Posterior cingulate gyrus (tissue), 11 donors: ENCODE results near the gene KRTAP4-11.
"Not testable (repeated sequence)": the region's sequence is repeated elsewhere in the genome, so short reads cannot be mapped to it uniquely, and the experiment has no call there.

ENCODE experiments used
- DNase-seq, 10 donors: peaks; one replicate each; pipeline versions ENCODE4 v3.0.0 to v3.0.0-alpha.2; 2020 to 2021; ENCODE audit warnings: mixed read lengths in 3 of 10
- intact Hi-C: fragments of 100-400 bp; cut with DNase I; formaldehyde crosslinking; loops from one replicate; pipeline ENCODE4 v1.15.1; 2023

KRTAP4-11 gene

DNA sequence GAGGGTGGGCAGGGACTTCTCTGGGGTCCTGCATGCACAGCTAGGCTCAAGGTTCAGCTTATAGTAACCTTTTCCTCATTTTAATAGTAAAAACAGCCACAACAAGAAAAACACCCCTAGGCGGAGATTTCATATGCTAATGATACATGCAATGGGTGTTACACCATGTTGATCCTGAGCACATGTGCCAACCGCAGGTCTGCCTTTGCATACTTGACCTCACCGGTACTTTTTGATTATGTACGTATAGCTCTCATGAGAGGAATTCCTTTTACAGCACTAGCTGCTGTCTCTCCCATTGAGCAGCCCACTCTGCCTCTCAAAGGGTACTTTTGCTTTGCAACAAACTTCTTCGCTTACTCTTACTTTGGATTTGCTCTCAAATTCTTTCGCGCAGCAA lies 22.1 kb downstream of the KRTAP4-11 start:
- no peak for DNase-seq
- intact Hi-C loops = no loop called here

DNA sequence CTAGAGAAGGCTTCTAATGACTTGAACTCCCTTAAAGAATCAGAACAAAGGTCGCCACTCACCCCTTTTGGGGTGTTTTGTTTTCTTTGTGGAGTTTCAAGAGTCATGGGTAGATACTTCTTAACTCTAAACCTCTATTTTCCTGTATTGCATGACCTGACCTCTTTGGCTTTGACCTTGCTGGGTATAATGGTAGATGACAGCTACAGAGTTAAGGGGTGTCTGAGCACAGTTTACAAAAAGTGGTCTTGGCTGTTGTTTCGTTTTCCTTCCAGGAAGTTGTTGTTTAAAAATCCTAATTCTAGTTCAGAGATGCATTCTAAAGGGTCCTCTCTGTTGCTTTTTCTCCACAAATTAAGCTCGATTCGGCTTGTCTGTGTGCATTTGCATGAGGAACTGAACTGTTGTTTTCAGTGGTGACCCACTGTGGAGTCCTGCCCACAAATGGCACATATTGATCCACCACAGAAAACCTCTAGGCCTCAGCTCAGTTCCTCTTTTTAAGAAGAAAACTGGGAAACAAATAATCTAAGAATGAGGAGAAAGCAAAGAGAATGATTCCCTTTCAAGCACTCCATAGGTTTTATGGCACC lies 29.3 kb downstream of the KRTAP4-11 start:
- DNase-seq, intact Hi-C loops: not testable (repeated sequence)

DNA sequence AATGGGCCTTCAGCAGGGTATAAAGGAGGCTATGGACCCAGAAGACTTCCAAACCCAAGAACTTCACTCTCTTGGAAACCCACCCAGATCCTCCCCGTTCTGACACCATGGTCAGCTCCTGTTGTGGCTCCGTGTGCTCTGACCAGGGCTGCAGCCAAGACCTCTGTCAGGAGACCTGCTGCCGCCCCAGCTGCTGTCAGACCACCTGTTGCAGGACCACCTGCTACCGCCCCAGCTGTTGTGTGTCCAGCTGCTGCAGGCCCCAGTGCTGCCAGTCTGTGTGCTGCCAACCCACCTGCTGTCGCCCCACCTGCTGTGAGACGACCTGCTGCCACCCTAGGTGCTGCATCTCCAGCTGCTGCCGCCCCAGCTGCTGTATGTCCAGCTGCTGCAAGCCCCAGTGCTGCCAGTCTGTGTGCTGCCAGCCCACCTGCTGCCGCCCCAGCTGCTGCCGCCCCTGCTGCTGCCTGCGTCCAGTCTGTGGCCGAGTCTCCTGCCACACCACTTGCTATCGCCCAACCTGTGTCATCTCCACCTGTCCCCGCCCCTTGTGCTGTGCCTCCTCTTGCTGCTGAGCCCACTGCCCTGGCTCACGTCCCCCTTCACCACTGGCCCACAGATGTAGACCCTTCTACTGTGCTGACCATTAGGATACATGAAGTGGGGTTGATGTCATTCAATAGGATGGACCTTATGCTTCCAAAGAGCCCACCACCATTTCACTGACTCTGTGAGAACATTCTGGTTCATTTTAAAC lies 33.9 kb downstream of the KRTAP4-11 start, which contains the start of gene KRTAP4-7:
KRTAP4-7 (plus strand) TSS at position 51 of the 757 bp plus-strand sequence; CDS start at position 108, 57 bp downstream.
- intact Hi-C loops = not testable (repeated sequence)
- peak in 1 of 10 donors; percentile 56 for DNase-seq

DNA sequence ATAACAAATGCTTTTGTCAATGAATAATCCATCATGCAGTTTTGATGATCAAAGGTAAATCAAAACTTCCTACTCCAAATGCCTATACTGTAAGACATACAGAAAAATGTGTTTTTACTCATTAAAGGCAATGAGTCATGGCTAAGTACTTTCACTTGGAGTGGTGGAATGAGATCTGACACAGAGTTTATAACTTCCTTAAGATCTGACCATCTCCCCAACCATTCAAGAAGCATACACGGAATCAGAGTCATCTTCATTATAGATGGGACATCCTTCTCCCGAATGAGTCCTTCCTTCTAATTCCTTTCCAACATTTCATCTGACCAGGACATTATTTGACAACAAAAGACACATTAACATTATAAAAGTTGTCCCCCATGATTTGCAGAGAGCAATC lies 34.7 kb downstream of the KRTAP4-11 start:
- DNase-seq, intact Hi-C loops: not testable (repeated sequence)

DNA sequence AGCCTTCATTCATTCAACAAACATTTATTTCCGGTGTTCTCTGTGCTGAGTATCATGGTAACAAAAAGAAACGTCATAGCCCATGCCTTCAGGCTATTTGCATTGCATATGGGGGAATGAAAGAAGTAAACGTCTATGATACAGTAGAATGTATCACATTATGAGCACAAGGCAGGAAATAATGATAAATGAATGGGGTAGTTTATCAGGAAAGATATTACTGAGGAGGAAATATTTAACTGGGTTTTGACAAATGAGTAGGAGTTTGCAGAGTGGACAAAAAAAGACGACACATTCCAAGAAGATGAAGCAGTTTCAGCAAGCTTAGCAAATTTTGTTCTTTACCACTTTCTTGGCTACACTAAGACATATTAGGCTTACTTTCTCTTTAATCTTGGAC lies 35.5 kb downstream of the KRTAP4-11 start:
- no peak for DNase-seq
- intact Hi-C loops = no loop called here

DNA sequence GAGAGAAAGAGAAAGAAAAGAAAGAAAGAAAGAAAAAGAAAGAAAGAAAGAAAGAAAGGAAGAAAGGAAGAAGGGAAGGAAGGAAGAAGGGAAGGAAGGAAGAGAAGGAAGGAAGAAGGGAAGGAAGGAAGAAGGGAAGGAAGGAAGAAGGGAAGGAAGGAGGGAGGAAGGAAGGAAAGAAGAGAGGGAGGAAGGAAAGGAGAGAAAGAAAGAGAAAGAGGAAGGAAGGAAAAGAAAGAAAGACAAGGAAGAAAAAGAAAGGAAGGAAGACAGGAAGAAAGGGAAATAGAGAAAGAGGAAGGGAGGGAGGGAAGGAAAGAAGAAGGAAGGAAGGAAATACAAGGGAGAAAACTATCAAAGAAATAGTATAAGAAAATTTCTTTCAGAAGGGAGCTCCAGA lies 41.4 kb downstream of the KRTAP4-11 start:
- no peak for DNase-seq
- intact Hi-C loops = no loop called here

DNA sequence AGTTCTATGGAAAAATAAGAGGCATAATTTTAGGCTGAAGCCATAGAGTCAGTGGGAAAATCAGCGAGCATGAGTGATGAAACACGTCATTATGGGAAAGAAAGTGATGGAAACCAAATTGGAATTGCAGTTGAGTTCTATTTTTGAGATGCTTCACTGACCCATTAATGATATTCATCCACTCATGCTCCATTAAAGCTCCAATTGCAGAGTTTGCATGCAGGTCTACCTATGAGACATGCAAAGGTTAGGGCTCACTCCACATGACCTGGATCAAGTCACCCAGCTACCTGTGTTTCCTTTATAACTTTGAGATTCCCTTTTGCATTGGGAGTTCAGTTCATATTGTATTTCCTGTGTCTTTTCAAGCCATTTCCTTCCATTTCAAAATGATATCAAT lies 44.5 kb downstream of the KRTAP4-11 start:
- intact Hi-C loops = no loop called here
- no peak for DNase-seq

DNA sequence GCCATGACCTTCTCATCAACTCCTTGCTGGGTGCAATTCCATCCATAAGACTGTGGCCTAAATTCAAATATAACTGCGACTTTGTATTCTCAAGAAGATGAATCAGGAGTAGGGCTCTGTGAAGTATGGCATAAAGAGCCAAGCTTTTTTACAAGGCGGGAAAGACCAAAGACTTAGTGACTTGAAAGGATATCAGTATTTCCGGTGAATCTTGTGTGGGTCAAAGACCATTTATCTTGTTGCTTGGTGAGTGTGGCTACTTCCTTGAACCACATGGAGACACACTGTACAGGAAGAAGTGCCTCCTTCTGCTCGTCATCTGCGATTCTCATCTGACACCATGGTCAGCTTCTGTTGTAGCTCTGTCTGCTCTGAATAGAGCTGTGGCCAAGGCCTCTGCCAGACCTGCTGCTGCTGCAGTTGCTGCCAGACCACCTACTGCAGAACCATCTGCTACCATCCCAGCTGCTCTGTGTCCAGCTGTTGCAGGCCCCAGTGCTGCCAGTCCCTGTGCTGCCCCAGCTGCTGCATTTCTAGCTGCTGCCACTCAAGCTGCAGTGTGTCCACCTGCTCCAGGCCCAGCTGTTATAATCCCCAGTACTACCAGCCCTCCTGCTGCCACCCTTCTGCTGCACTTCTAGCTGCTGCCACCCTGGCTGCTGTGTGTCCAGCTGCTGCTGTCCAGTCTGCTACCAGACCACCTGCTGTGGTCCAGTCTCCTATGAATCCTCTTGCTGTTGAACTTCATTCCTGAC lies 46.4 kb downstream of the KRTAP4-11 start:
- intact Hi-C loops = no loop called here

DNA sequence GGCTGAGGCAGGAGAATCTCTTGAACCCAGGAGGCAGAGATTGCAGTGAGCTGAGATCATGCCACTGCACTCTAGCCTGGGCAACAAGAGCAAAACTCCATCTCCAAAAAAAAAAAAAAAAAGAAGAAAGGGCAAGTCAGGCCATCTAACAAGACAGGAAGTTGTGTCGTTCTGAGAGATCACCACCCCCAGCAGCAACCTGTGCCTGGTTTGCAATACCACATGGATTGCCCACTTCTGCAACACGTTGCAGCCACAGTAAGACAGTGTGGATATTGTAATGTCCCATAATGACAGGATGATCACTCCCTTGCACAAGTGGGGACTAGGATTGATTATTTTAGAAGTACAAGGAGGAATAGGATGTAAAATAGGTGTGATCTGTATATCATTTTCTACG lies 49.1 kb downstream of the KRTAP4-11 start:
- intact Hi-C loops = no loop called here
- DNase-seq = no peak

More for the DNA sequence above, 46.4 kb downstream of the KRTAP4-11 start:
- DNase-seq = no peak

DNA sequence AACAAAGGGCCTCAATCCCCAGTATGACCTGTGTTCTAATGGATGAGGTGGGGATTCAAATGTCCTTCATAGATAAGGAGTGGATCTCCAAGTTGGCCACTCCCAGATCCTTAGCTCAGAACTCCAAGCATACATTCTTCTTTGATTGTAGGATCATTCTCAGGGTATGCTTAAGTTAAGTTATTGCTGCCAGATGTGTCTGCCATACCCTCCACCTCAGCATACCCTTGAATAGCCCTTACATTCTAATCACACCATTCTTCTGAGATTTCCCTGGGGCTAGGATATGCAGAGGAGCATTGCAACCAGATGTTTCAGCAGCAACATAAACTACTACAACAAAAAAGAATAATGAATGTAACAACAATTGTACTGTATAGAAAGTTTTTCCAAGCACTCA lies 50.9 kb downstream of the KRTAP4-11 start:
- DNase-seq = no peak
- intact Hi-C loops = no loop called here
